ENCODE measurements around the gene ABCF2. TPM values are rescaled to one million over a fixed set of nuclear protein-coding genes. Genes with fewer than 3 reads are reported as not detected.

The ABCF2 gene
- total RNA-seq, 1 donor from 2014 or later, result 26.3 TPM

- H3K9me3 ChIP-seq, result no peaks in the 10 kb centered on the region
- peaks cover 43% of the 10 kb centered on the region for H3K4me1 ChIP-seq
- no peak for DNase-seq
- TF ChIP-seq, protein P1, sequence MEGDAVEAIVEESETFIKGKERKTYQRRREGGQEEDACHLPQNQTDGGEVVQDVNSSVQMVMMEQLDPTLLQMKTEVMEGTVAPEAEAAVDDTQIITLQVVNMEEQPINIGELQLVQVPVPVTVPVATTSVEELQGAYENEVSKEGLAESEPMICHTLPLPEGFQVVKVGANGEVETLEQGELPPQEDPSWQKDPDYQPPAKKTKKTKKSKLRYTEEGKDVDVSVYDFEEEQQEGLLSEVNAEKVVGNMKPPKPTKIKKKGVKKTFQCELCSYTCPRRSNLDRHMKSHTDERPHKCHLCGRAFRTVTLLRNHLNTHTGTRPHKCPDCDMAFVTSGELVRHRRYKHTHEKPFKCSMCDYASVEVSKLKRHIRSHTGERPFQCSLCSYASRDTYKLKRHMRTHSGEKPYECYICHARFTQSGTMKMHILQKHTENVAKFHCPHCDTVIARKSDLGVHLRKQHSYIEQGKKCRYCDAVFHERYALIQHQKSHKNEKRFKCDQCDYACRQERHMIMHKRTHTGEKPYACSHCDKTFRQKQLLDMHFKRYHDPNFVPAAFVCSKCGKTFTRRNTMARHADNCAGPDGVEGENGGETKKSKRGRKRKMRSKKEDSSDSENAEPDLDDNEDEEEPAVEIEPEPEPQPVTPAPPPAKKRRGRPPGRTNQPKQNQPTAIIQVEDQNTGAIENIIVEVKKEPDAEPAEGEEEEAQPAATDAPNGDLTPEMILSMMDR (IDR thresholded peaks at IDR 0.05), result no peak
- H3K4me3 ChIP-seq, result peak overlapping the region; percentile 25
- peaks cover 23% of the 10 kb centered on the region for H3K27me3 ChIP-seq
- ATAC-seq, result no peak
- intact Hi-C loops (cut with DNase I), result loop anchor here (10.0 kb wide), 1 partner anchor 59 kb away; no protein-coding TSS in a partner anchor
- no peak overlapping the region for H3K27ac ChIP-seq
- H3K36me3 ChIP-seq, result peaks cover 10% of the 10 kb centered on the region
These were observed 19.3 kb upstream of the ABCF2 start for GRCh38 chr7:151246102-151246850.

DNA sequence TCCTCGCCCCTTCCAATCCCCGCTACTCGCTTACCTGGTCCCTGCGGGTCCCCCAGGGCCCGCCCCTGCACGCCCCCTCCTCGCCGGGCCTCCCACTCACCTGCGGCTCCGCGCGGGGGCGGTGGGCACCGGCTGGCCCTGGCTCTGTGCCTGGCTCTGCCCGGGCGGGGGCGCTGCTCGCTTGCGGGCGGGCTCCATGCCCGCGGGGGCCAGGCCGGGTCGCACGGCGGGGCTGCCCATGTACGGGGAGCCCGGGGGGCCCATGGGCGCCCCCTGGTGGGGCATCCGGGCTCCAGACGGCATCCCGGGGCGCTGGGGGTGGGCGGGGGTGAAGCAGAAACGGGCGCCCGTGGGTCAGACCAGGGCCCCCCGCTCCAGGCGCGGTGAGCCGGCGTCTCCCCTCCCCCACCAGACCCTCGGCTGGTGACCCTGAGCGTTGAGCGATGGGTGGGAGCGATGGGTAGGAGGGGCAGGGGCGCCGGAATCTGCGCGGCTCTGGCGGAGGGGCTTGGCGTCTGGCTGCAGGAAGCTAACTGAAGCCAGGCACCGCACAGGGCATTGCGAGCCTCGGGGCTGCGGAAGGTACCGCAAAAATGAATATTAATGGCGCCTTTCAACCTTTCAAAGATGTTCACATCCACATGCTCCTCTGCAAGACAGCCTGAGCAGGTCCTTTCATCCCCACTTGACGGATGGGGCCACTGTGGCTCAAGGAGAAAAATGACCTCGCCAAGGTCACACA is 18.5 kb upstream of the ABCF2 start:
- H3K27me3 ChIP-seq, result peaks cover 23% of the 10 kb centered on the region
- peak; percentile 45 for ATAC-seq
- H3K9me3 ChIP-seq, result no peaks in the 10 kb centered on the region
- peaks cover 17% of the 10 kb centered on the region for H3K36me3 ChIP-seq
- intact Hi-C loops (cut with DNase I), result loop anchor here (10.0 kb wide), 1 partner anchor 59 kb away; no protein-coding TSS in a partner anchor
- no peak overlapping the region for H3K27ac ChIP-seq
- peak; percentile 70 for DNase-seq
- TF ChIP-seq, protein P1 (IDR thresholded peaks at IDR 0.05), result peak; percentile 63
- H3K4me1 ChIP-seq, result peaks cover 38% of the 10 kb centered on the region
- H3K4me3 ChIP-seq, result peak overlapping the region; percentile 25

GRCh38 chr7:151244841-151245346 is 17.9 kb upstream of the ABCF2 start:
- TF ChIP-seq, protein P1 (IDR thresholded peaks at IDR 0.05), result no peak
- peak overlapping the region; percentile 25 for H3K4me3 ChIP-seq
- H3K9me3 ChIP-seq, result no peaks in the 10 kb centered on the region
- intact Hi-C loops (cut with DNase I), result loop anchor here (10.0 kb wide), 1 partner anchor 60 kb away; no protein-coding TSS in a partner anchor
- H3K4me1 ChIP-seq, result peaks cover 31% of the 10 kb centered on the region
- no peak for ATAC-seq
- H3K27ac ChIP-seq, result no peak overlapping the region
- H3K27me3 ChIP-seq, result peaks cover 23% of the 10 kb centered on the region
- no peak for DNase-seq
- H3K36me3 ChIP-seq, result peaks cover 23% of the 10 kb centered on the region

DNA sequence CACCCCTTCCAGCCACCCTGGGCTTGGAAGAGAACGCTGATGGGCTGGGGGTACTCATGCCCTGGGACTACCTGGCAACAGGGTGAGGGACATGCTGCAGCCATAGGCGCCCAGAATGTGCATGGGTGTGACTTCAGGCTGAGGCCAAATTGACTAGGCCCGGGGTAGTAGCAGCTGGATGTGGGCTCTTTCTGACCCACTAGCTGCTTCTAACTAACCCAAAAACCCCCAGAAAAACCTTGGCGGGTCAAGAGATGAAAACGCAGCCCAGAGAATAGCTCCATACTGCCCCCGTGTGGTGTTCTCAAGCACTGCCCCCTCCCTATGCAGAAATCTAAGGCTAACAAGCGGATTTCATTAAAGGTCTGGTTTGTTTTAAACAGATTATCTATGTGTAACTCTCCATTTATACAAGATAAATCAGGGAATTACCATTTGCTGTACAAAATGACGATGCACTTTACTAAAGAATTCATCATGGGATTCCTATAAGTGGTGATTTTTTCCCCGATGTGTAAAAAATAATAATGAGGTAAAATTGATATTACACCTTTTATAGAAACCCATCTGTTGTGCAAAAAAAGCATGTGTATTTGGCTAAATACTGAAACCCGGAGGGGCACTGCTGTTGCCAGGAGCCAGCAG is 17.3 kb upstream of the ABCF2 start:
- H3K27ac ChIP-seq, result no peak overlapping the region
- TF ChIP-seq, protein P1 (IDR thresholded peaks at IDR 0.05), result peak; percentile 91
- H3K4me3 ChIP-seq, result no peak overlapping the region
- H3K4me1 ChIP-seq, result peaks cover 30% of the 10 kb centered on the region
- H3K9me3 ChIP-seq, result no peaks in the 10 kb centered on the region
- peaks cover 23% of the 10 kb centered on the region for H3K27me3 ChIP-seq
- peak; percentile 29 for ATAC-seq
- intact Hi-C loops (cut with DNase I), result loop anchor here (10.0 kb wide), 1 partner anchor 60 kb away; no protein-coding TSS in a partner anchor
- no peak for DNase-seq
- peaks cover 29% of the 10 kb centered on the region for H3K36me3 ChIP-seq

DNA sequence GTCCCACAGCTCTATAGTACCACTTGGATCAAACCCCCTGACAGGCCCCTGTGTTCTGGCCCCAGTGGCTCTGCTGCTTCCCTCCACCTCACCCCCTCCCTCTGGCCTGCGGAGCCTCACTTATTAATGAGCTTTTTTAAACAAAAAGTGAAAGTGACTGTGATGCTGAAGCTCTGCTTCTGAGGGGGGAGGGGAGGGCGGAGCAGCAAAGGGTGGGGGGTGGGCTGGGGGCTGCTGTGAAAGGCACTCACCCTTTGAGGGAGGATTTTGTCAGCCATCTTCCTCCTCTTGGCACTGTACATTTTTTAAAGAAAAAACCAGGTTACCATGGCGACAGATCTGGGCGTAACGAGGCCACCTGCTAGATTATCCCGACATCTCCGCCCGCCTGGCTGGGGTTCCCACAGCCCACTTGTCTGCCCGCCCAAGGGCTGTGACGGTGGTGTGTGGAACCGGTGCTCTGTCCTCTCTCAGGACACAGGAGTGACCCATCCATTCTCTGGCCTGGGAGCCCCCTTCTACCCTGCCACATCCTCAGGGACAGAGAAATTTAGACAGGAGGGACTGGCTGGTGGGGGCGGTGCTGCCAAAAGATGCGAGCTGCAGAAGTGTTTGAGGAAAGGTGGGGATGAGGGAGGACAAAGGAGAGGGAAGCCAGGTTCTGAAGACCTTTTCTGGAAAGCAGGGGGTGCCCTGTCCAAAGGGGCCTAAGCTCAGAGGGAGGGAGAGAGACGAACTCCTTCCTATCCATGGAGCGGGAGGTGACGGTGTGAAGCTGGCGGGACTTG is 16.6 kb upstream of the ABCF2 start:
- H3K36me3 ChIP-seq, result peaks cover 36% of the 10 kb centered on the region
- H3K4me3 ChIP-seq, result no peak overlapping the region
- H3K4me1 ChIP-seq, result peaks cover 30% of the 10 kb centered on the region
- H3K27me3 ChIP-seq, result peaks cover 23% of the 10 kb centered on the region
- H3K27ac ChIP-seq, result no peak overlapping the region
- TF ChIP-seq, protein P1 (IDR thresholded peaks at IDR 0.05), result no peak
- intact Hi-C loops (cut with DNase I), result loop anchor here (10.0 kb wide), 1 partner anchor 61 kb away; no protein-coding TSS in a partner anchor
- ATAC-seq (no peak), DNase-seq (peak; percentile 48)
- H3K9me3 ChIP-seq, result no peaks in the 10 kb centered on the region
